GM19467 (cell line): ENCODE data around the gene STX10.

ENCODE experiments used
- ATAC-seq: cut with Tn5 transposase; IDR thresholded peaks from one replicate; pipeline ENCODE4 v1.9.1; 2021; ENCODE audit warnings: mild to moderate bottlenecking, moderate library complexity; ENCODE audit not compliant: unreplicated experiment

Gene STX10

GRCh38 chr19:13101590-13102415, 48.4 kb downstream of the STX10 start:
- no peak for ATAC-seq

GRCh38 chr19:13100841-13101589, 49.2 kb downstream of the STX10 start:
- ATAC-seq, result no peak

- ATAC-seq, result no peak
These were observed 50.1 kb downstream of the STX10 start for GRCh38 chr19:13100031-13100588.

GRCh38 chr19:13099073-13099999, 50.8 kb downstream of the STX10 start:
- no peak for ATAC-seq

GRCh38 chr19:13098277-13099072, 51.7 kb downstream of the STX10 start:
- no peak for ATAC-seq

- ATAC-seq, result no peak
These were observed 52.5 kb downstream of the STX10 start for GRCh38 chr19:13097463-13098258.

GRCh38 chr19:13097033-13097462, 53.1 kb downstream of the STX10 start:
- ATAC-seq, result no peak

- ATAC-seq, result no peak
These were observed 53.9 kb downstream of the STX10 start for GRCh38 chr19:13095934-13096927.

- no peak for ATAC-seq
These were observed 54.8 kb downstream of the STX10 start for GRCh38 chr19:13095393-13095784.

GRCh38 chr19:13094771-13095392, 55.3 kb downstream of the STX10 start:
- ATAC-seq, result no peak

- ATAC-seq, result no peak
These were observed 56.1 kb downstream of the STX10 start for GRCh38 chr19:13094106-13094504.
